ENCODE data around the gene ROBO1.

The ROBO1 gene

DNA sequence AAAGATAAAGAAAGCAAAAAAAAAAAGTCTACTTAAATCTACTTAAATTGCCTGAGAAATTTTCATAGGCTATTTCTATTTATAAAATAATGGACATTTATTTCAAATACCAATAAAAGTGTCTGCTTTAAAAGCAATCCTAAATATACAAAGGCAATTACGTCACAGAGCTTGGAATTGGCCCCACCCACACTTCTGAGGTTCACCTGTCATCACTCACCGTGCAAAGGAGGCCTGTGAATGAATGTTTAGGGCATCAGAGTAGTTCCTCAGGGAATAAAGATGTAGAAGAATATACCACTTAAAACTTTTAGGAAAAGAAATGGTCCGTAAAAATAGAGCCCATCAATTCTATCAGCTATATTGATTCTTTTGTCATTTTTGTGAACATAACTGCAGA lies 621.8 kb downstream of the ROBO1 start:
- DNase-seq, result no peak

DNA sequence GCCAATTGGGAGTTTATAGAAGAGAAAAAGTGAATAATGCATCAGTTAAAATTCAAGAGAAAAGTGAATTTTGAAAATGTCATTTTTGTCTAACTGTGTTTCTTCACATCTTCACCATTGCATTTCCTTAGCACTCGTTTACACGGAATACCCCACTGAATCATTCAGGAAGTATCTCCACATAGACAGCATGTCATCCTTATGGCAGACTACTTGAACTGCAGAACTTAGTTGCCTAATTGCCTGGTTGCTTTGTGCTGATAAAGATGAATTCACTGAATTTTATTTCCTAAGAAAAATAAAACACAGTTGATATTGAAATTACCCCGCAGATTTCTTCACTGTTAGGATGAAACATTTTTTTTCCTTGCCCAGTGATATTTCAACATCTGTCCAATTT lies 627.1 kb downstream of the ROBO1 start:
- no peak for DNase-seq

DNA sequence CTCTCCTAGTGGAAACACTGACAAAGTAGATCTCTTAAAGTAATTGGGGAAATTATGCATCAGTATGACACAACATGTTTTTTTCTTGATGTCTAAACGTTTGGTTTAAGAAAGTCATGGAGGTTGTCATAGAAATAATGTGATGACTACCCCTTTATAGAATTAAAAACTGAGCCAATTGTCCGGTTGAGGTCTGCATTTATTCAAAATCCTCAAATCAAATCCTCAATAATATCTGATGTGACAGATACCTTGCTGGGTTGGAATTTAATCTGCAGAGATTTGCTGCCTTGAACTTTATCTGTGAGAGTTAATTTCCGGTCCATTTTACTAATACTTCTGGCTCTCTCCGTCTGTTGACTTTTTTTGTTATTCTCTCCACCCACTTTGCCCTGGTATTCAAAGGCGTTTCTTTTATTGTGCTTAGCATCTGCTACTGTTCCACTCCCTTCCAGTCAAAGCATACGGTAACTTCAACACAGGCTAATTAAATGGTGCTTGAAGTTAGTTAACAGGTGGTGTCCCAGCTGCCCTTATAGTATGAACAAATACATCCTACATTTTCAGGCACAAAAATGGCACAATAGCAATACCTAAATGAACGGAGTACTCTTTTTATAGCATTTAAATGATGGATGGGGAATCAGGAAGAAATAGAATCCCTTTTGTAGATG lies 628.3 kb downstream of the ROBO1 start:
- DNase-seq, result no peak

DNA sequence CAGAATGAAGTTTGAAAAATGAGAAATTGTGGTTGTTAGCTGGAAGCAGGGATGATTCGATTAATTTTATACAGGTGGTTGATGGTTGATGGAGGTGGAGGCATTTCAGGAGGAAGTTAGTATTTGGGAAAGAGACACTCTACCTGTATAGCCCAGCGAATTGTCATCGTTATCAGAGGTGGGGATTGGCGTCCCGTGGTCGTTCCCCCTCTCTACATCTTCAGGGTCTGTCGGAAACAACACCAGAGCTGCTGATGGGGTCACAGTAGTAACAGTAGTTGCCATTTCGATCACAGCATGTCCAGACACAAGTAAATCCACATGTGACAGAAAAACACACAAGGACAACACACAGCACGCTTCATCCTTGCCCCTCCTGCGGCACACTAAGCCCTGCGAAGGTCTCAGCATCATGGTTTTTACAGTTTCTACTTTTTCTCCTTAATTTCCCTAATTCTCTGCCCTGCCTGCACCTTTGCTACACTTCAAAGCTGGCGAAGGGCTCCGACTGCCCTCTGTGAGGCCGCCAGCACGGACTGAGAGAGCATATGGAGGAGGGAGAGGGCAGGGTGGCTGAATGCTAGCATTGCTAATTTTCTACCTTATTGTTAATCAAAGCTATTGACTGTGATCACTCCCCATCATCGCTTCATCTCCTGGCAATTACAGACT lies 642.3 kb downstream of the ROBO1 start:
- DNase-seq, result no peak

DNA sequence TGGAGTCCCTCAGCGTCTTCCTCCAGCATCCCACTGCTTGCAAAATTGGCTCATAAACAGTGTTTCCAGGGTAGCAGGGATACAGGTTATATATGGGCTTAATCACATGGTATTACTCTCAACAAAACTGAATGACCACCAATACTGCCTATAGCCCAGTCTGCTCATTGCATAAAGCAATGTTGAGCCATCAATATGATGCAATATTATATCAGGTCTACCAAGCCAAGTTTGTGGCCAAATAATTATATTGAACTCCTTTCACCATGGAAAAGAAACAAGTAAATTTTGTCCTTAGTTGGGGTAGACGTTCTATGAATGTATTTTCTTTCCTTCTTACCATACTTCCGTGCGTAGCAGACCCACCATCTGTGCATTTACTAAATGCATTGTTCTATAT lies 652.3 kb downstream of the ROBO1 start:
- DNase-seq, result no peak

DNA sequence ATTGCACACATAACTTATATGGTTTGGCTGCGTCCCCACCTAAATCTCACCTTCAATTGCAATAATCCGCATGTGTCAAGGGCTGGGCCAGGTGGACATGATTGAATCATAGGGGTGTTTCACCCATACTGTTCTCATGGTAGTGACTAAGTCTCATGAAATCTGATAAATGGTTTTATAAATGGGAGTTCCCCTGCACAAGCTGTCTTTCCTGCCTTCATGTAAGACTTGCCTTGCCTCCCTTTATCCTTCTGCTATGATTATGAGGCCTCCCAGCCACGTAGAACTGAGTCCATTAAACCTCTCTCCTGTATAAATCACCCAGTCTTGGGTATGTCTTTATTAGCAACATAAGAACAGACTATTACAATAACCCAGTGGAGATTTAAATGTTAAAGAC lies 653.9 kb downstream of the ROBO1 start:
- no peak for DNase-seq

DNA sequence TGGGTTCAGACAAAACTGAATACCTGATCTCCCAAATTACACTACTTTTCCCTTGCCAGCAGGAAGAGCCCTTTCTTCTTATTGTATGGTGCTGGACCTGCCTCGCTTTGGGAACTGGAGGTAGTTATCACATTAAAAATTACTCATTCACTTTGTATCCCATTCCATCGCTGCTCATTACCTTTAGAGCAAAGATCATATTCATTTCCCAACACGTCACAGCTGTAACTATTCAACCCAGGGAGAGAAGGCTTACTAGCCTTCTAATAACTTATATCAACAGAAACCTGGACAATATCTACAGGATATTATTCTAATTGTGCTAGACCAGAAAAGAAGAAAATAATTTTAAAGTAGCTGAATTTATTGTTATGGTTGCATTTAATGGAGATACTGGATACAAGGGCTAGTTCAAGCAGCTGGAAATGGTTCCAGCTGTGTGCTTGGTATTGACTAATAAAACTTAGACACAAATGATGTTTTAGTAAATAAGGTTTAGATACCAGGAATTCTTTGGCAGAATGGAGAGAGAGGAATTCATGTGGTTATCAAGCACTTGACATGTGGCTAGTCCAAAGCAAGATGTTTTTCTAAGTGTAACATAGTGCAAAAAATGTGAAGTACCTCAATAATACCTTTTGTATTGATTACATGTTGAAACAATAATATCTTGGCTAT lies 656.3 kb downstream of the ROBO1 start:
- no peak for DNase-seq

DNA sequence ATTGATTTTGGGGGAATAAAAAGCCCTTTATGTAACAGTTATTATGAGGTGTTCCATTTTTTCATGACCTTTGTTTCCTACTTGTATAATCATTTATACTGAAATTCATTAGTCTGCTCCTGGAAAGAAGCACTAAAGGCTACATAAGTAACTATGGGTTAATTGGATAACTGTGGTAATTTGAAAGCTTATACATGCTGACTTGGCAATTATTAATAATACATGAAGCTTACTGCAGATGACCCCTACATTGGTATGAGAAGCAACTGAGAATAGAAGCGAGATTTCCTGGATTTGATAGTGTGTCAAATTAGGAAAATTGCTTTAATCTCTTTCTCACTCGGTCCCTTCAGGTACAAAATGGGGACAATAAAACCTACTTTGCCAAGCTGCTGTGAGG lies 658.0 kb downstream of the ROBO1 start:
- DNase-seq, result no peak

DNA sequence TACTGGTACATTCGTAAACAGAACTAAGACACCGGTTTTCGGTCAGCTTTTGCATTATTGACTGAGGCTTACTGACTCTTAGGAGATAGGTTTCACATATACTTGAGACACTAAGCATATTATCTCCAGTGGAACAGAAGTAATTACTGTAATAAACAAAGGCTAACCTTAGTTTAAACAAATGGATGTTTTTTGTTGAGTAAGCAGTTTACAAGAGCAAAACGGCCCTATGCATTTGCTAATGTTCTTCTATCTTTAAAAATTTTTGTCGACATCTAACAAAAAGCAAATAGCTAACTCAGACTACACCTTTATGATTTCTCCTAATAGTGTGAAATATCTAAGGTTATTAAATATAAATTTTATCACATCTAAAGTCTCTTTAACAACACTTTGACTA lies 664.5 kb downstream of the ROBO1 start:
- no peak for DNase-seq

DNA sequence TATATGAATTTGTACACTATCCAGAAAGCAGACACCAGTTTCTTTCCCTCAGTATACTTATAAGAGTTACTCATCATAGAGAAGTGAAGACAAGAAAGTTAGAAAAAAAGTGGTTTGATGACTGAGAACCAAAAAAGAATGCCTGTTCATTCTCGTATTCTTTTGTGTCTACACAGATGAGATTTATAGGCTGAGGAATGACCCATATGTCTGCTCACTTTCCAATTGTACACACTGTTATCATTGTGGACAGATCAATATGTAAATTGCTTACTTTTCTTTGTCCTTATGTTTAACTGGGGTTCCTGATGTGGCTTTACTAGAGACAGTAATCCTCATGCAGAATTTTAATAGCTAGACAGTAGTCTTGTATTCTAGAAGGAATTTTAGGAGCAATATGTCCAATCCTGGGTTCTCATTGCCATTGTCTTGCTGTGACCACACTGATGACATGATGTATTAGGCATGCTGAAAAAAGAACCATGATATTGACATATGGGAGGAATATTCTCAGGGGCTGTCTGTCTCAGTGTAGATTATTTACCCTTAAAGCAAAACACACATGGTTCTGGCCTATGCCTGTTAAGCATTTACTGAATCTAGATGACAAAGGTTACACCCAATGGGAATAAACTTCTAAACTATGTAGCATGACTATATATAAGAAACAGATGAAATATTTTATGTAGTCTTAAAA lies 669.7 kb downstream of the ROBO1 start:
- DNase-seq, result no peak

DNA sequence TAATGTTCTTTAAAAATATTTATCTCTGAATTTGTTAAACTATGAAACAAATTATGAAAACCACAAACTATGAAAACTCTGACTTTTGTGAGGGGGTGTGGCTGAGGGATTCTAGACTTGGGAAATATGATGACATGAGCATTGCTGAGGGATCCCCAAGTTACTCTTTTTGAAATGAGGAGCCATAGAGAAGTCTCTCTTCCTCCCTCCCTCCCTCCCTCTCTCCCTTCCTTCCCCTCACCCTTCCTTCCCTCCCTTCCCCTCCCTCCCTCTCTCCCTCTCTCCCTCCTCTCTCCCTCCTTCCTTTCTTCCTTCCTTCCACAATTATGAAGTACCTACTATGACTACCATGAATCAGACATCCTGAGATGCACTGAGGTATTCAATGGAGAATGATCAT lies 673.1 kb downstream of the ROBO1 start:
- no peak for DNase-seq

DNA sequence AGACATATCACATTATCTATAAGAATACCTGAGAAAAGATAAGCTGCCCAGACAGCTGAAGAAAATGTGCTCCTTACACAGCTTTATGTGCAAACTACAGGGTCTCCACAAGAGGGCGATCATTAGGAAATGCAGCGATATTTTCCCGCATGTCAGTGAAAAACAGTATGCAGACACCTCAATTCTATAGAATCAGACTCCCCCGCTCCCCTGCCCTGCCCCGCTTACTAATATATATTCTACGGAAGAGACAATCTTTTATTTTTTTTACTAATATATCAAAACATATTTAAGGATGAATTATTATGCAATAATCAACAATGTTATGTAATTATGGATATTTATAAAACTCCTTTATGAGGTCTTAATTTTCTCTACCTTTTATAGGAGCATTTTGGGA lies 681.3 kb downstream of the ROBO1 start:
- DNase-seq, result no peak

DNA sequence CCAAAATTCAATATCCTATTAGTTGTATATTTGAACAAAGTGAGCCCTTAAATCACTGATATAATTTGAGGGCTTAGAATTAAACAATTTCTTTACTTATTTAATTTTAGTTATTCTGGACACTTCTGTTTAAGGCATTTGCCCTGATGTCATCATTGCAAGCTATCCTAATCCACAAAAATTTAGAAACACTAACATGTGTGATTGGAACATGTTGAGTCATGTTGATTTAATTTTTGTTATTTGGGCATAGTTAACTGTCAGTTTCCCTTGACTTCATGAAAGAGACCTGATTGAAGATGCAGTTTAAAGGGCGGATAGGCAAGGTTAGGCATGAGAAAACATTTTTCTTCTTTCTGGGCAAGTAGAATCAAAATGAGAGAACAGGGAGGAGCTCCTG lies 682.6 kb downstream of the ROBO1 start:
- no peak for DNase-seq

DNA sequence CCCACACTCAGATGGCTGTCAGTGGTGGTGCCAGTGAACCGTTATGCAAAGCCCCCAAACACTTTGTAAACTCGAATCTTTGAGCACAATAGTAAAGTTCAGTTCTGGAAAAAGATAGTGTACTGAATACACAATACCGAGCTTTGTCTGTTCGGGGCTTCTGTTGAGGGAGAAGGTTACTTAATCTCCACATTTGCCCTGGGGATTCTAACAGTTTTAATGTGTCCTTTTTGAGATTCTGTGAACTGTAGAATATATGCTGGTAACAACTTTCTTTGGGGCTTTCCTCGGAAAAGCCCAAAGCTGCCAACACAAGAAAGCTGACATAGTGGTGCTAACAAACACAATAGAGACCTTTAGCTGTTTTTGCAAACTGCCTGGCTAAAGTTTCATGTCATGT lies 686.5 kb downstream of the ROBO1 start:
- no peak for DNase-seq

DNA sequence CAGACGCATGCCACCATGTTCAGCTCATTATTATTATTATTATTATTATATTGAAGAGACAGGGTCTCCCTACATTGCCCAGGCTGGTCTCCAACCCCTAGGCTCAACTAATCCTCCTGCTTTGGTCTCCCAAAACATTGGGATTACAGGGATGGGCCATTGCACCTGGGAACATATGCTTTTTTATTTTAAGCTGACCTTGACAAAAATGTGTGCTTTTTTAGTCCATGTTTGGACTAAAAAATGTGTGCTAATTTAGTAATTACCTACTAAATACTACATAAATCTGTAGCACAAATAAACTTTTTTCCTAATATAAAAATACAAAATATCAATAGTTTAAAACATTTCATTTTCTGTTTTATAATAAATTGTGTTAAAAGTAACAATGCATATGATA lies 693.2 kb downstream of the ROBO1 start:
- no peak for DNase-seq

DNA sequence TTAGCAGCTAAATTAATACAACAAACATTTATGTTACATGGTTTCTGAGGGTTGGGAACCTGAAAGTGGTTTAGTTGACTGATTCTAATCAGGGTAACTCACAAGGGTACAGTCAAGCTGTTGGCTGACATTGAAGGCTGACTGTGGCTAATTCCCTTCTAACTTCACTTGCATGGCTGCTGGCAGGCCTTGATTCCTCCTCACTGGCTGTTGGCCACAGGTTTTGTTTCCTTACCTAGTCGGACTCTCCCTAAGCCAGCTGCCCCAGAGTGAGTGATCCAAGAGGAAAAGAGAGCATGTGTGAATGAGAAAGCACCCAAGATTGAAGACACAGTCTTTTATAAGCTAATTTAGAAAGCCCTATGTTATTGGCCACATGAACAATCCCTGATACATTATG lies 700.1 kb downstream of the ROBO1 start:
- DNase-seq, result no peak

DNA sequence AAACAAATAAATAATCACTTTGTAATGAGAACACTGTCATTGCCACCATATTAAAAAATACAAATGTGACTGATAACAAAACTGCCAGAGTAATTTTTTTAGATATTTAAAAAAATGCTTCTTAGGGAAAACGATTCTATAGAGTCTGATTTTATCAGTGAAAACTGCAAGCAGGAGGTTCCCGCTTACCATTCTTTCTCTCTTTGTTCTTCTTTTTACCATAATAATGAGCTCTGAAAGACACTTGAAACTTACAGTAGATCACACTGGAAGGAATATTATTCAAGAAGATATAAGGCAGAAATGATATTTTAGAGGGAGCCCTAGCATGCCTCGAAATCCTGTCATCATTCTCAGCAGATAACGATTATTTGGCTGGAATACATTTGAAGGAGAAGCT lies 701.3 kb downstream of the ROBO1 start:
- DNase-seq, result no peak

DNA sequence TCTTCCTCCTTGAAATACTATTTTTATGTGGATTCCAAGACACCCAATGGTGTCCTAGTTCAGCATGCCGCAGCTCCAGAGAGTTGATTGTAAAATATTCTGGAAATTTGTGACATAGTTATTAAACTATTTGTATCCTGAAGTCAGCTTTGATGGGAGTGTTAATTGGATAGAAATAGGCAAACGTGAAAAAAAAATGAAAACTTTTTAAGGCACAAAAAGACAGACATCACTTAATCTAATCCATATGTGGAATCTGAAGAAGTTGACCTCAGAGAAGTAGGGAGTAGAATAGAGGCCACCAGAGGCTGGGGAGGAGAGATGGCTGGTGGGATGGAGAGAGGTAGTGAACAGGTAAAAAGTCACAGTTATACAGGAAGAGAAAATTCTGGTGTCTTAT lies 704.2 kb downstream of the ROBO1 start:
- no peak for DNase-seq

DNA sequence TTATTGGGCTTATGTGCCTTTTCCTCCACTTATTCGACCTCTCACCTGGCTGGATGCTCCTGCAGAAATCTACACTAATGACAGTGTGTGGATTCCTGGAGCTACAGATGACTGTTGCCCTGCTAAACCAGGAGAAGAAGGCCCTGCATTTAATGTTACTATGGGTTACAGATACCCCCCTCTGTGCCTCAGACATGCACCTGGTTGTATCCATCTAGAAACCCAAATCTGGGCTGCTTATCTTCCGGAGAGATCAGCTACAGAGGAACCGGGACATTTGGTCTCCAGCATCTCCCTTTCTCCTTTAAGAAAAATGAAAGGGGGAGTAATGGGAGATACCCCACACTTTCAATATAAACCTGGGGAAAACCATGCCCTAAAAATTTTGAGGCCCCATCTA lies 710.0 kb downstream of the ROBO1 start:
- DNase-seq, result no peak

DNA sequence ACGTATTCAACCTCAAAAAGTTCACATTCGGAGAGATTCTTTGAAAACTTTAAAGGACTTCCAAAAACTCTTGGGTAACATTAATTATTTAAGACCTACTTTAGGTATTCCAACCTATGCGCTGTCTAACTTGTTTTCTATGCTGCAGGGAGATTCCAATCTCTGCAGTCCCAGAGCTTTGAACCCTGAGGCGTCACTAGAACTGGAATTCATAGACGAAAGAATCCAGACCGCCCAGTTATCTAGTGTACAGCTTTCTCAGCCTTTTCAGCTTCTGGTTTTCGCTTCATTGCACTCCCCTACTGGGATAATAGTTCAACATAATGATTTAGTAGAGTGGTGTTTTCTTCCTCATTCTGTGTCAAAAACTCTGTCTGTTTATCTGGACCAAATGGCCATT lies 711.3 kb downstream of the ROBO1 start:
- no peak for DNase-seq

DNA sequence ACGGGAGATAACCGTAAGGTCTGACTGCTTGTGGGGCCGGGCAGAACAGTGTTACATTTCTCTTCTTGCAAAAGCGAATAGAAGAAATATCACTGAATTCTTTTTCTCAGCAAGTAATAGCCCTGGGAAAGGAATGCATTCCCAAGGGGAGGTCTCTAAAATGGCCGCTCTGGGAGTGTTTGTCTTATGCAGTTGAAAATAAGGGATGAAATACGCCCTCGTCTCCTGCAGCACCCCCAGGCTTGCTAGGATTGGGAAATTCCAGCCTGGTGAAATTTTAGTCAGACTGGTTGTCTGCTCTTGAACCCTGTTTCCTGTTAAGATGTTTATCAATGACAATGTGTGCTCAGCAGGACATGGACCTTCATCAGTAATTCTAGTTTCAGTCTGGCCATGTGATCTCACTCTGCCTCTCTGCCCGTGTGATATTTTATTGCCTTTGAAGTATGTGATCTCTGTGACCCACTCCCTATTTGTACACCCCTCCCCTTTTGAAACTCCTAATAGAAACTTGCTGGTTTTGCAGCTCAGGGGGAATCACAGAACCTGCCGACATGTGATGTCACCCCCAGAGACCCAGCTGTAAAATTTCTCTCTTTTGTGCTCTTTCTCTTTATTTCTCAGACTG lies 715.6 kb downstream of the ROBO1 start:
- no peak for DNase-seq

DNA sequence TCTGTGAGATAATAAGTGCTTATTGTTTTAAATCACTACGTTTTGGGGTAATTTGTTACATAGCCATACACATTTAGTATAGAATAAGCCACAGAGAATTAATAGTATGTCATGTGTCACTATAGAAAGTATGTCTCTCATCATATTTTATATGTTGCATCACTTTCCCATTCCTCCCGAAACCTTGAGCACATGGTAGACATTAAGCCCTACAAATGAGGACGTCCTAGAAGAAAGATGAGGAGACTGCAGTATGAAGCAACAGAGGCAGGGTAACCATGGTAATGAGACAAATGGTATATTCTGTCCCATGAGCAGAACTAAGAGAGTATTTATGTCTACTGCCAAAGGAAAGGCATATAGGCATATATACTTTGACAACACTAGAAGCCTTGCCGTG lies 720.2 kb downstream of the ROBO1 start:
- no peak for DNase-seq

DNA sequence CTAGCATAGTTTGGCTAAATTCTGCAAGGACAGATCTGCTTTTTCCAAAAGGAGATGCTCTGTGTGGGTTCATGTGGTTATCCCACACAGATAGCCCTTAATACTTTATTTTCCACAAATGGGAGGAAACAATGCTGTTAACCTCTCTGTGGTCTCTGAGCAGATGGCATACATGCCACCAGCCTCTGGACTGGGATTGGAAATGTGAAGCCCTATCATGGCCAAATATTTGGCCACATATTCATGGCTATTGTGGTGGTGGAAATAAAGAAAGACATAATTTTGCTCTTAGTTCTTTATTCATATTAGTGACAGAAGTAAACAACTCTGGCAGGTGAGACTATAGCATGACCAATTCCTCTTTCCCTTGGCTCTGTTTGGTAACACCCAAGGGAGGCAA lies 726.2 kb downstream of the ROBO1 start:
- no peak for DNase-seq

DNA sequence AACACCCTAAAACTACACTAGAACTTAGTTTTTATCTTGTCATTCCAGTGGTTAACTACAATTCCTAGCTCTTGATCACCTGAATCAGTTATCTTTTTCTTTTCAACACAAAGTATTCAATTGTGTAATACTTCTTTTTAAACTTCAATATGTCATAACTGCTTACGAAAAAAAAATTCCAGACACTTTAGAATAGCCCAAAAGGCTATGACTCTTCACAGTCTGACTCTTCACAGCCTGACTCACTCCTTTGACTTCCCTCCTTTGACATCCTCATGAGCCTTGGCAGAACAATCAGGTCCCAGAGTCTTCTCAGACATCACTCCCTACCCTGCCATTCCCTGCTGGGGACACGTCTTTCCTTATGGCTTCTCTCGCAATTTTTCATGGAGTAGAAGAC lies 727.1 kb downstream of the ROBO1 start:
- DNase-seq, result no peak

All from NCI-H187 treated with DMSO at 0.1 percent for 48 hours (cell line).